Measurements from ENCODE around the gene TP53TG5. TPM values are rescaled to one million over a fixed set of nuclear protein-coding genes. Genes with fewer than 3 reads are reported as not detected.

TP53TG5 gene
- total RNA-seq, 4 donors from 2014 or later, result not detected

- no peak for DNase-seq
- intact Hi-C loops (cut with DNase I), result no loop called here
- H3K9me3 ChIP-seq, result no peaks in the 10 kb centered on the region
- H3K27me3 ChIP-seq, result no peaks in the 10 kb centered on the region
- H3K4me3 ChIP-seq, result no peak overlapping the region
- peaks cover 92 to 100% (median 93%) of the 10 kb centered on the region in 3 donors for H3K4me1 ChIP-seq
- peak overlapping the region; percentile 90 to 98 (median 93) for H3K27ac ChIP-seq
- peaks cover 0 to 14% (median 0%) of the 10 kb centered on the region in 3 donors for H3K36me3 ChIP-seq
- no peak for TF ChIP-seq CTCF (IDR thresholded peaks at IDR 0.05)
- no peak for TF ChIP-seq POLR2A (IDR thresholded peaks at IDR 0.05)
- WGBS, 2 donors, result 38 to 48% methylated on average over 4 to 5 of the region's 5 CpGs
These were observed 37.8 kb downstream of the TP53TG5 start for GRCh38 chr20:45340236-45340847.

GRCh38 chr20:45339799-45340198 is 38.3 kb downstream of the TP53TG5 start:
- TF ChIP-seq CTCF (IDR thresholded peaks at IDR 0.05), result no peak
- no peak for TF ChIP-seq POLR2A (IDR thresholded peaks at IDR 0.05)
- no peak for DNase-seq
- H3K4me3 ChIP-seq, result no peak overlapping the region
- peaks cover 0 to 20% (median 0%) of the 10 kb centered on the region in 3 donors for H3K36me3 ChIP-seq
- WGBS, 2 donors, result 87 to 94% methylated on average over 2 of the region's 2 CpGs
- H3K9me3 ChIP-seq, result no peaks in the 10 kb centered on the region
- peak overlapping the region; percentile 90 to 98 (median 93) for H3K27ac ChIP-seq
- intact Hi-C loops (cut with DNase I), result no loop called here
- H3K27me3 ChIP-seq, result no peaks in the 10 kb centered on the region
- H3K4me1 ChIP-seq, result peaks cover 87 to 95% (median 91%) of the 10 kb centered on the region in 3 donors

- intact Hi-C loops (cut with DNase I), result no loop called here
- no peak for TF ChIP-seq POLR2A (IDR thresholded peaks at IDR 0.05)
- no peak for TF ChIP-seq CTCF (IDR thresholded peaks at IDR 0.05)
- H3K9me3 ChIP-seq, result no peaks in the 10 kb centered on the region
- no peak for DNase-seq
- 42 to 100% methylated on average over 1 to 6 of the region's 6 CpGs for WGBS, 2 donors
- peaks cover 79 to 88% (median 83%) of the 10 kb centered on the region in 3 donors for H3K4me1 ChIP-seq
- H3K27me3 ChIP-seq, result no peaks in the 10 kb centered on the region
- peak overlapping the region in 1 of 4 donors; percentile 17 for H3K4me3 ChIP-seq
- H3K36me3 ChIP-seq, result peaks cover 0 to 27% (median 0%) of the 10 kb centered on the region in 3 donors
- peak overlapping the region; percentile 90 to 98 (median 93) for H3K27ac ChIP-seq
These were observed 39.0 kb downstream of the TP53TG5 start for GRCh38 chr20:45339084-45339483.

DNA sequence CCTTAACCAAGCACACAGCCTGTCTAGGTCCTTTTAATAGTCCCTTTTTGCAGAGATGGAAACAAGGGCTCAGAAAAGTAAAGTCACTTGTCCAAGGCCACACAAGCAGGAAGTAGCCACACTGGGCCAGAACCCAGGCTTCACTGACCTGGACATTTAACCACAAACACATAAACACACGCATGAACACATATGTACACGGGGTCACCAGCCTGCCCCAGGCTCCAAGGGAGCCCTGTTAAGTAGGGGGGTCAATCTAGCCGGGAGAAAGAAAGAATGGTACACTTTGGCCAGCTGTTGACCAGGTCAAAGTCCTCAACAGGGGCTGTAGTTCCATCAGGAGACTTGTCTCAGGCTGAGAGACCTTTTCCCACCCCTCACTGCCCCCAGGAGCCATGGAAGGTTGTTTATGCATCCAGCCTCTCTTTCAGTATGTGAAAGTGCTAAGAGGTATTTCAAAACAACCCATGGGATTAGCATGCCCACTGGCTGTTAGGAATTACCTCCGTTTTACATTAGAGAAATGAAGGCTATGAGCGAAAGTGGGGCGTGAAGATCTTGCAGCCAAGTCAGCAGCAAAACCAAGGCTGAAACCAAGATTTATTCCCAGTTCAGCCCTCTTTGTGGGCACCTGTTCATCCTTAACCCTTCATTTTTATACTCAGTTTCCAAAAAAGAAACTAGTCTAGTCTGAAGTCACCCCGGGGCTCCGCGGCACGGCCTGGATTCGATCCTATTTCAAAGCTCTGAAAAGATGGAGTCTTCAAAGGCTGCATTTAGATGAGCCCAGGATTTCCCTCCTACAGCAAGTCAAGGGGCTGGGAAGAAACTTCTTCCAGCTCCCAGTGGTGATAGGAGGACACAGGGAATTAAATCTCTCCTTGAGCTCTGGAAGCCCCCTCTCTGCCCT is 39.7 kb downstream of the TP53TG5 start:
- no peak for DNase-seq

More for the DNA sequence above, 39.7 kb downstream of the TP53TG5 start:
- WGBS, 2 donors, result 58 to 69% methylated on average over 4 to 6 of the region's 11 CpGs
- H3K9me3 ChIP-seq, result no peaks in the 10 kb centered on the region
- H3K27me3 ChIP-seq, result no peaks in the 10 kb centered on the region
- TF ChIP-seq CTCF (IDR thresholded peaks at IDR 0.05), result no peak
- TF ChIP-seq POLR2A (IDR thresholded peaks at IDR 0.05), result no peak
- peak overlapping the region; percentile 90 to 98 (median 93) for H3K27ac ChIP-seq
- H3K4me1 ChIP-seq, result peaks cover 72 to 81% (median 76%) of the 10 kb centered on the region in 3 donors
- peak overlapping the region in 1 of 4 donors; percentile 19 for H3K4me3 ChIP-seq
- intact Hi-C loops (cut with DNase I), result no loop called here
- H3K36me3 ChIP-seq, result peaks cover 0 to 34% (median 0%) of the 10 kb centered on the region in 3 donors

Data from esophagus squamous epithelium (tissue), 5 donors.